Measurements from ENCODE around the gene ZMIZ2. TPM values are rescaled to one million over a fixed set of nuclear protein-coding genes. Genes with fewer than 3 reads are reported as not detected.
"Not testable (repeated sequence)": the region's sequence is repeated elsewhere in the genome, so short reads cannot be mapped to it uniquely, and the experiment has no call there.

Gene ZMIZ2
- total RNA-seq, 1 donor = 18.8 TPM

- no peaks in the 10 kb centered on the region for H3K9me3 ChIP-seq (ENCODE audit: low read depth, low read length)
- TF ChIP-seq CTCF (IDR thresholded peaks at IDR 0.05; ENCODE audit: extremely low read depth, low read depth, low read length) = no peak
Observed at GRCh38 chr7:44771358-44771757, 22.7 kb downstream of the ZMIZ2 start.

GRCh38 chr7:44772440-44772839, 23.8 kb downstream of the ZMIZ2 start:
- TF ChIP-seq CTCF (IDR thresholded peaks at IDR 0.05; ENCODE audit: extremely low read depth, low read depth, low read length) = no peak

More at GRCh38 chr7:44771358-44771757, 22.7 kb downstream of the ZMIZ2 start:
- H3K27me3 ChIP-seq (ENCODE audit: insufficient read depth, low read length) = no peaks in the 10 kb centered on the region
- no peak overlapping the region for H3K4me3 ChIP-seq (ENCODE audit: insufficient read depth, low read length)
- peaks cover 11% of the 10 kb centered on the region for H3K4me1 ChIP-seq (ENCODE audit: insufficient read depth, low read length)
- peaks cover 12% of the 10 kb centered on the region for H3K36me3 ChIP-seq (ENCODE audit: insufficient read depth, low read length)
- peak; percentile 31 for DNase-seq (ENCODE audit: insufficient read length, low spot score, missing footprints)
- no peaks in the 10 kb centered on the region for H3K79me2 ChIP-seq (ENCODE audit: insufficient read depth, low read length)
- H3K27ac ChIP-seq (ENCODE audit: low read depth, low read length) = no peak overlapping the region
- H3K4me2 ChIP-seq (ENCODE audit: insufficient read depth, low read length) = no peak overlapping the region
- no peak overlapping the region for H2AFZ ChIP-seq (ENCODE audit: low read length)
- no peaks in the 10 kb centered on the region for H4K20me1 ChIP-seq (ENCODE audit: insufficient read depth, low read length)

GRCh38 chr7:44772867-44773266, 24.2 kb downstream of the ZMIZ2 start:
- H4K20me1 ChIP-seq (ENCODE audit: insufficient read depth, low read length) = no peaks in the 10 kb centered on the region
- no peak overlapping the region for H2AFZ ChIP-seq (ENCODE audit: low read length)
- H3K27me3 ChIP-seq (ENCODE audit: insufficient read depth, low read length) = no peaks in the 10 kb centered on the region
- no peak overlapping the region for H3K4me3 ChIP-seq (ENCODE audit: insufficient read depth, low read length)
- no peak overlapping the region for H3K27ac ChIP-seq (ENCODE audit: low read depth, low read length)
- DNase-seq (ENCODE audit: insufficient read length, low spot score, missing footprints) = no peak
- no peaks in the 10 kb centered on the region for H3K36me3 ChIP-seq (ENCODE audit: insufficient read depth, low read length)
- H3K4me2 ChIP-seq (ENCODE audit: insufficient read depth, low read length) = no peak overlapping the region
- TF ChIP-seq CTCF (IDR thresholded peaks at IDR 0.05; ENCODE audit: extremely low read depth, low read depth, low read length) = no peak
- H3K4me1 ChIP-seq (ENCODE audit: insufficient read depth, low read length) = peaks cover 11% of the 10 kb centered on the region
- no peaks in the 10 kb centered on the region for H3K79me2 ChIP-seq (ENCODE audit: insufficient read depth, low read length)
- no peaks in the 10 kb centered on the region for H3K9me3 ChIP-seq (ENCODE audit: low read depth, low read length)

More at GRCh38 chr7:44772440-44772839, 23.8 kb downstream of the ZMIZ2 start:
- H4K20me1 ChIP-seq (ENCODE audit: insufficient read depth, low read length) = no peaks in the 10 kb centered on the region
- no peak overlapping the region for H3K27ac ChIP-seq (ENCODE audit: low read depth, low read length)
- peak; percentile 65 for DNase-seq (ENCODE audit: insufficient read length, low spot score, missing footprints)
- H3K79me2 ChIP-seq (ENCODE audit: insufficient read depth, low read length) = no peaks in the 10 kb centered on the region
- no peak overlapping the region for H2AFZ ChIP-seq (ENCODE audit: low read length)
- no peak overlapping the region for H3K4me2 ChIP-seq (ENCODE audit: insufficient read depth, low read length)
- peaks cover 11% of the 10 kb centered on the region for H3K4me1 ChIP-seq (ENCODE audit: insufficient read depth, low read length)
- no peaks in the 10 kb centered on the region for H3K9me3 ChIP-seq (ENCODE audit: low read depth, low read length)
- H3K27me3 ChIP-seq (ENCODE audit: insufficient read depth, low read length) = no peaks in the 10 kb centered on the region
- H3K4me3 ChIP-seq (ENCODE audit: insufficient read depth, low read length) = no peak overlapping the region
- peaks cover 3% of the 10 kb centered on the region for H3K36me3 ChIP-seq (ENCODE audit: insufficient read depth, low read length)

- not testable (repeated sequence) for DNase-seq (ENCODE audit: insufficient read length, low spot score, missing footprints); H3K27me3 ChIP-seq (ENCODE audit: insufficient read depth, low read length); H3K36me3 ChIP-seq (ENCODE audit: insufficient read depth, low read length)
Observed at GRCh38 chr7:44774486-44774885, 25.8 kb downstream of the ZMIZ2 start.

More at GRCh38 chr7:44774486-44774885, 25.8 kb downstream of the ZMIZ2 start:
- not testable (repeated sequence) for H2AFZ ChIP-seq (ENCODE audit: low read length); H3K4me3 ChIP-seq (ENCODE audit: insufficient read depth, low read length); H3K79me2 ChIP-seq (ENCODE audit: insufficient read depth, low read length); H3K27ac ChIP-seq (ENCODE audit: low read depth, low read length); H3K4me2 ChIP-seq (ENCODE audit: insufficient read depth, low read length); H3K9me3 ChIP-seq (ENCODE audit: low read depth, low read length); H4K20me1 ChIP-seq (ENCODE audit: insufficient read depth, low read length); H3K4me1 ChIP-seq (ENCODE audit: insufficient read depth, low read length)
